Activated CD8-positive, alpha-beta T cell treated with anti-CD3 and anti-CD28 coated beads, Interleukin-2, amount 10 ng/mL, durations not matched to agents 7 days and 5 days (primary cell): ENCODE measurements around the gene PLEKHG2. TPM values are rescaled to one million over a fixed set of nuclear protein-coding genes. Genes with fewer than 3 reads are reported as not detected.

Source experiments
- ATAC-seq: fragments of 150-1000 bp; cut with Tn5 transposase; one replicate; pipeline ENCODE4 v1.10.0; 2021; ENCODE audit warnings: moderate library complexity
- CTCF ChIA-PET: fragments of 350-600 bp; sonication (Branson Sonifier 250); formaldehyde crosslinking; loops from one replicate; lab custom pipeline; 2021; ENCODE audit warnings: antibody characterized with exemption; lab: Charles Lee
- POLR2A ChIA-PET: fragments of 350-600 bp; sonication (Branson Sonifier 250); formaldehyde crosslinking; loops from one replicate; lab custom pipeline; 2021; ENCODE audit warnings: antibody characterized with exemption; lab: Charles Lee
- DNase-seq: peaks from one replicate; pipeline ENCODE4 v3.0.0-alpha.2; 2020
- H3K27ac Mint-ChIP-seq: one replicate; pipeline ENCODE4 v1.8.0; 2021; ENCODE audit warnings: mild to moderate bottlenecking, mixed read lengths
- H3K27me3 Mint-ChIP-seq: one replicate; pipeline ENCODE4 v1.8.0; 2021; ENCODE audit warnings: low read depth, mixed read lengths
- H3K36me3 Mint-ChIP-seq: one replicate; pipeline ENCODE4 v1.8.0; 2021; ENCODE audit warnings: low read depth, mixed read lengths
- H3K4me1 Mint-ChIP-seq: one replicate; pipeline ENCODE4 v1.8.0; 2021; ENCODE audit warnings: low read depth, mixed read lengths
- H3K4me3 Mint-ChIP-seq: one replicate; pipeline ENCODE4 v1.8.0; 2021; ENCODE audit warnings: mild to moderate bottlenecking, mixed read lengths
- H3K9me3 Mint-ChIP-seq: one replicate; pipeline ENCODE4 v1.8.0; 2022; ENCODE audit warnings: mixed read lengths; ENCODE audit not compliant: insufficient read depth
- total RNA-seq, 2 experiments: library from RNA; stranded (reverse); gene quantifications; one replicate each; pipeline ENCODE4 v1.2.3, GENCODE V29; 2021

Gene PLEKHG2
- total RNA-seq, 2 experiments from 2014 or later = 64.4 to 68.5 TPM

DNA sequence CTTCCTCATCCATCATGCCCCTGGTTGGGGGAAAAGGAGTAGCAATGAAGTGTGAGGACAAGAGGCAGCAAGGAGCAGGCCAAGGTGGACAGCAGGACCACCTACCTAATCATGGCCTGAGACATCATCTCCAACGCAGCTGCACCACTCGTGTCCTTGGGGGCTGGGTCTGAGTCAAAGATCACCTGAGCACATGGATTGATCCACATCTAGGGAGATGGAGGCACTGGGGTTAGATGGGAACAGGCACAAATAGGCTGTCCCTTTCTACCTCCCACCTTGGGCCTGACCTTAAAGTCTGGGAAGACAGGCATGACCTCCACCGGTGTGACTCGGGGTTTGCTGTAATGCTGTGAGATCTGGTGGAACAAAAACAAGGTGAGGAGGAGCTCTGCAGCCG is 23.8 kb upstream of the PLEKHG2 start:
- Mint-ChIP-seq H3K27me3 (no peaks in the 10 kb centered on the region), H3K27ac (peak overlapping the region; percentile 34), H3K4me3 (no peak overlapping the region), H3K9me3 (no peaks in the 10 kb centered on the region), H3K36me3 (peaks cover 52% of the 10 kb centered on the region), H3K4me1 (peaks cover 44% of the 10 kb centered on the region)
- DNase-seq = no peak
- POLR2A ChIA-PET = interaction anchor here (1.2 kb wide), 1 partner anchor 47 kb away, joined by 4 read pairs; the partner anchor contains the start of gene RPS16
- ATAC-seq = no peak
- CTCF ChIA-PET = no interaction called here

DNA sequence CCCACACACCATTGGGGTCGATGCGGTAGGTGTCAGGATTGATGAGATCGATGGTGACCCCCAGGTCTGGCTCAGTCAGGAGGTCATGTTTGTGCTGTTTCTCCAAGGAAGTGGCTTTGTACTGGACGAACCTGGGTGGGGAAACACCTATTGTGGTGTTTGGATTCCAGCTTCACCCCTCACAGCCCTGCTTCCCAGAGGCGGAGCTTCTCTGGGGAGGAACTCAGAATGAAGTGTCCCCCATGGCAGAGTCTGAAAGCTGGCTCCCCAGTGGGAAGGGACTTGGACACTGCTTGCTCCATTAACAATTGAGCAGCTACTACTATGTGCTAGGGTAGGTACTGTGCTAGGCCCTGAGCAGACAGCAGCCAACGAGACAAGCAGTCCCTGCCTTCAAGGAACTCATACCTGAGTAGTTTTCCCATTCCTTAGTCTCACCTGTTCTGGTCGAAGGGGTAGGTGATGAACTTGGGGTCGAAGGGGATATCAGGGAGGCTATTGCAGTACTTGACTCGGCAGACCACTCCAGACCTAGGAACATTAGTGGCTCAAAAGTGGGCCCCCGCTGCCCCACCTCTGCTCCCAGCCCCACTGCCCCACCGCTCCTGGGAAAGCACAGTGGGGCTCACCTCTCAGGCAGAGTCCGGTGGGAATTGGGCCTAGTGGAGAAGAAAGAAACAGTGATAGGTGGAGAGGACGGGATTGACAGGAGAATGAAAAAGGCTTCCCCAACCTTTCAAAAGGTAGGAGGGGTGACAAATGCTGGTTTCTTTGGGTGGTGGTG is 22.6 kb upstream of the PLEKHG2 start:
- DNase-seq (no peak), ATAC-seq (no peak)
- Mint-ChIP-seq H3K9me3 (no peaks in the 10 kb centered on the region), H3K36me3 (peaks cover 56% of the 10 kb centered on the region), H3K27ac (peak overlapping the region; percentile 100), H3K4me3 (peak overlapping the region; percentile 95), H3K27me3 (no peaks in the 10 kb centered on the region), H3K4me1 (peaks cover 46% of the 10 kb centered on the region)
- POLR2A ChIA-PET = interaction anchor here (1.0 kb wide), 2 partner anchors 44 to 144 kb away, joined by 3 read pairs; no protein-coding TSS in a partner anchor
- CTCF ChIA-PET = interaction anchor here (1.4 to 2.4 kb wide), 2 partner anchors 12 to 23 kb away, joined by 5 to 8 read pairs; partner anchors contain the start of gene PLEKHG2

DNA sequence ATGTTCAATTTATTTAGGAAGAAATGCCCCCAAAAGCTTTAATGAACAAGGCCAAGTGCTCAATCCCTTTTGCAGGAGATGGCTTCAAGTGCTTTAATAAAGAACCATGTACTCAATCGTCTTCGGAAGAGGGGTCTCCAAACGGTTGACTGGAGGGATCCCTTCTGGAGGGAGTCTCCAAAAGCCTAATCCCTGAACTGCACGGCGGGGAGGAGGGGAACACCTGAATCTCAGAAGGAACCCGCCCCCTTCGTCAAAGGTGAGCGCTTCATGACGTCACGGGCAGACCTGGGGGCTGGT is 22.1 kb upstream of the PLEKHG2 start:
- peaks cover 49% of the 10 kb centered on the region for H3K4me1 Mint-ChIP-seq
- ChIA-PET POLR2A (interaction anchor here (1.0 to 2.2 kb wide), 10 partner anchors 11 to 144 kb away, joined by 3 to 39 read pairs (median 12); partner anchors contain the start of genes GMFG, PLEKHG2, RPS16 and SAMD4B), CTCF (interaction anchor here (1.0 to 2.7 kb wide), 8 partner anchors 11 to 179 kb away, joined by 3 to 38 read pairs (median 6); partner anchors contain the start of genes PLEKHG2, RPS16, SAMD4B and ZFP36)
- H3K27ac Mint-ChIP-seq = peak overlapping the region; percentile 100
- H3K36me3 Mint-ChIP-seq = peaks cover 59% of the 10 kb centered on the region
- no peaks in the 10 kb centered on the region for H3K27me3 Mint-ChIP-seq
- DNase-seq (peak; percentile 86), ATAC-seq (no peak)
- no peaks in the 10 kb centered on the region for H3K9me3 Mint-ChIP-seq
- peak overlapping the region; percentile 95 for H3K4me3 Mint-ChIP-seq

DNA sequence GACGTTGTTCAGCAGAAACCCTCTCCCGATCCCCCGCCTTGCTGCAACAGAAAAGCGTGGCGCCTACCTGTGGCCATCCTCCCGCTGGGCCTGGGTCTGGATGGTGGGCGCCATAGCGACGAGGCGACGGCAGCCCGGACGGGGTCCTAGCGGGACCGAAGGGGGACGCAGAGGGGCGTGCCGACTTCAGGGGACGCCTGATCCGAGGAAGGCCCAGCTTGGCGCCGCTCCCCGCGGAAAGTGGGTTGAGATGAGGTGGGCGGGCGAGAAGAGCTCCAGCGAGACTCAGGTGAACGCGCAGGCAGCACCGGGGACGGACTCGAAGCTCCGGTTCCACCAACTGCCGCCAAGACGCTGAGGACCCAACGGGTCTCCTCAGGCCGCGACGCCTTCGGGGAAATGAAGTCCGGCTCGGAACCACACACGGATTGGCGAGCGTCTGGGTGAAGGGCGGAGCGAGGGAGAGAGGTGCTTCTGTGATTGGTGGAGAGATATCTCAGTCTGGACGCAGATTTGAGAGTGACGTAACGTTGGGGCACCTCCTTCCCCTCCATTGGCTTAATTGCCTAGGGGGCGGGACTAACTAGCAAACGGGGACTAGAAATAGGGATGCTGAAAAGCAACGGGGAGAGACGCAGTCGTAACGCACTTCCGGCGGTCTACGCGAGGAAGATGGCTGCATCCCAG is 21.6 kb upstream of the PLEKHG2 start, which contains the start of the genes MED29 and PAF1:
Gene MED29, plus strand, starts transcription at position 628 of the 687 bp plus-strand sequence. Its CDS starts 45 bp downstream, at position 673.
Gene PAF1, minus strand, starts transcription at position 356 of the 687 bp plus-strand sequence. Its CDS starts 242 bp downstream, at position 114.
- Mint-ChIP-seq H3K4me1 (peaks cover 45% of the 10 kb centered on the region), H3K27me3 (no peaks in the 10 kb centered on the region), H3K27ac (peak within 1 kb of the TSS; percentile 100), H3K9me3 (no peaks in the 10 kb centered on the region), H3K36me3 (peaks cover 57% of the 10 kb centered on the region), H3K4me3 (peak within 1 kb of the TSS; percentile 95)
- ATAC-seq = peak; percentile 95
- DNase-seq = peak; percentile 99
- ChIA-PET POLR2A (interaction anchor here (0.6 to 2.2 kb wide), 19 partner anchors 11 to 265 kb away, joined by 3 to 39 read pairs (median 4); partner anchors contain the start of genes GMFG, PAK4, PLEKHG2 and RPS16), CTCF (interaction anchor here (0.6 to 2.7 kb wide), 11 partner anchors 9 to 269 kb away, joined by 3 to 38 read pairs (median 4); partner anchors contain the start of genes GMFG, PLEKHG2, RPS16 and SAMD4B)

DNA sequence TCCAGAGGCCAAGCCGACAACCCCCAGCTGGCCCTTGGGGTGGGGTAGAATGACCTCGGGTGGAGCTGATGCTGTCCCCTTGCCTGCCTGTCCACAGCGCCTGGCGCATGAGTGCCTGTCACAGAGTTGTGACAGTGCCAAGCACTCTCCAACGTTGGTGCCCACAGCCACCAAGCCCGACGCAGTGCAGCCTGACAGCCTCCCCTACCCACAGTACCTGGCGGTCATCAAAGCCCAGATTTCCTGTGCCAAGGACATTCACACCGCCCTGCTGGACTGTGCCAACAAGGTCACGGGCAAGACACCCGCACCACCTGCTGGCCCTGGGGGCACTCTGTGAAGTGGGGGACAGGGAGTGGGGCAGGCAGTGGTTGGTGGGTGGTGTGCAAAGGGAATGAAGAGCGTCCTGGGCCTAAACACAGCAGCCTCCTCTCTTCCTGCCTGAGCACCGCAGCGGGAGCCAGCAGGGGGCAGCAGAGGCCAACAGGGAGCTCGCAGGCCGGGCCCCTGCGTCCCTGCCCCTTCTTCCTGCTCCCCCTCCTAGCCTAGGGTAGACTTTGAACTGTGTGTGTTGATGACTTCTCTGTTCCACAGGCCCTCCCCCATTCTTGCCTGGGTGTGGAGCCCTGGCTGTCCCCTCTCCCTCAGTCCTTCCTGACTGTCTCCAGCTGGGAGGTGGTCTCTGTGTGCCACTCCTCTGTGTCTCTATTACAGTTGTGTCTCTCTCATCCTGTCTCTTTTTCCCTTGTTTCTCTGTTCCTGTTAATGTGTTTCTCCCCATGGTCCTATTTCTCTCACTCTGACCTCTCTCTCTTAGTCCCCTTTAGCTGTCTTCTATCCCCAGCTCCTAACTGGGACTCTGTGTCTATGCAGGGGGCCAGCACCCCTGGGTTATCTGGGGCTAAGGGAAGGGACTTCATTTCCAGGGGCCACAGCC is 14.8 kb upstream of the PLEKHG2 start:
- Mint-ChIP-seq H3K9me3 (no peaks in the 10 kb centered on the region), H3K4me3 (peak overlapping the region; percentile 2), H3K4me1 (peaks cover 70% of the 10 kb centered on the region), H3K27me3 (no peaks in the 10 kb centered on the region), H3K27ac (peak overlapping the region; percentile 82), H3K36me3 (peaks cover 30% of the 10 kb centered on the region)
- CTCF ChIA-PET = interaction anchor here (0.7 to 3.8 kb wide), 14 partner anchors 10 to 287 kb away, joined by 3 to 145 read pairs (median 4); partner anchors contain the start of genes EID2B, PLEKHG2, RPS16 and SAMD4B
- ATAC-seq = peak; percentile 70
- POLR2A ChIA-PET = interaction anchor here (0.6 to 6.4 kb wide), 7 partner anchors 10 to 585 kb away, joined by 3 to 100 read pairs (median 7); partner anchors contain the start of genes GMFG, LGALS4, PLEKHG2 and RPS16
- peak; percentile 95 for DNase-seq

DNA sequence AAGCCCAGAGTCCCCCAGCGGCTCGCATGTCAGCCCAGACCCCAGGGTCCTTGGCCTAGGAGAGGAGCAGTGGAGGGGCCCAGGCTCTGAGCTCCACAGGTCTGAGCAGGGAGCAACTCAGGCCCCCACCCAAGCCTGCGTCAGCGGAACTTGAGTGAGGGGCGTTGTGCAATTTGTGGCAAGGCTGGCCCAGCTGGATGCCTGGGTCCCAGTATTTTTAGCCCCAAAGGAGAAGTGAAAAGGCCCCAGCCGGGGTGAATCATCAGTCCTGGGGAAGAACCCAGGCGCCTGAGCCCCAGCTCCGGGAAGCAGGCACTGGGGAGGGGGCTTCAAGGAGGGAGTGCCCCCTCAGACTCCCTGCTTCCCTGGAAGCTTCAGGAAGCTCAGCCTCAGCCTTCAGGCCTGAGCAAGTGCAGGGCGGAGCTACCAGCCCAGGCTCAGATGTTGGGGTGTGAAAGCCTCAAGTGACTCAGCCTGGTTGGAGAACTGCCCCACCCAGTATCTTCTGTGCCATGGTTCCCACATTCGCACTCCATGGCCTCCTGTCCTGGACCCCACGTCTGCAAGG is 14.1 kb upstream of the PLEKHG2 start:
- CTCF ChIA-PET = interaction anchor here (0.7 to 3.8 kb wide), 13 partner anchors 9 to 287 kb away, joined by 3 to 145 read pairs (median 5); partner anchors contain the start of genes EID2B, PLEKHG2, RPS16 and SAMD4B
- no peak for ATAC-seq
- Mint-ChIP-seq H3K4me3 (peak overlapping the region; percentile 2), H3K9me3 (no peaks in the 10 kb centered on the region), H3K27ac (peak overlapping the region; percentile 82), H3K27me3 (no peaks in the 10 kb centered on the region), H3K4me1 (peaks cover 73% of the 10 kb centered on the region), H3K36me3 (peaks cover 28% of the 10 kb centered on the region)
- DNase-seq = peak; percentile 69
- POLR2A ChIA-PET = interaction anchor here (1.0 to 6.4 kb wide), 5 partner anchors 10 to 141 kb away, joined by 3 to 100 read pairs (median 18); partner anchors contain the start of genes GMFG, PLEKHG2, RPS16 and ZFP36

DNA sequence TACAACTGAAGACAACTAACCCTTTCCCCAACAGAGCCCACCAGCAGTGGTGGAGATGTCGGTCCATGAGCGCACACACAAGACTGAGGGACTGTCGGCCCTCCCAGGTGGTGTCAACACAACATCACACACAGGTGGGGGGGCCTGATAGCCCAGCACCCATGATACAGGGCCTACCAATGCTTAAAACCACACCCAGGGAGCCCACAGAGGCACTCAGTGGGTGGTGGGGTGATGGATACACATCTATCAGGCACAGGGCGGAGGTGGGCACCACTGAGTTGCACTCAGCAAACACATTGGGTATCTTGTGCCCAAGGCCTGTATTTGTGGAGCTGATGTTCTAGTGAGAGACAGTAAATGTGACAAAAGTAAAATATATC is 12.8 kb upstream of the PLEKHG2 start:
- Mint-ChIP-seq H3K4me3 (peak overlapping the region; percentile 8), H3K9me3 (no peaks in the 10 kb centered on the region), H3K36me3 (peaks cover 22% of the 10 kb centered on the region), H3K27ac (peak overlapping the region; percentile 12), H3K27me3 (no peaks in the 10 kb centered on the region), H3K4me1 (peaks cover 78% of the 10 kb centered on the region)
- ATAC-seq (no peak), DNase-seq (no peak)
- CTCF ChIA-PET = interaction anchor here (1.8 to 3.9 kb wide), 2 partner anchors 9 to 12 kb away, joined by 3 to 64 read pairs; partner anchors contain the start of genes MED29, PAF1 and PLEKHG2
- POLR2A ChIA-PET = interaction anchor here (5.4 to 6.4 kb wide), 2 partner anchors 8 to 12 kb away, joined by 93 to 100 read pairs; partner anchors contain the start of genes PLEKHG2 and ZFP36

DNA sequence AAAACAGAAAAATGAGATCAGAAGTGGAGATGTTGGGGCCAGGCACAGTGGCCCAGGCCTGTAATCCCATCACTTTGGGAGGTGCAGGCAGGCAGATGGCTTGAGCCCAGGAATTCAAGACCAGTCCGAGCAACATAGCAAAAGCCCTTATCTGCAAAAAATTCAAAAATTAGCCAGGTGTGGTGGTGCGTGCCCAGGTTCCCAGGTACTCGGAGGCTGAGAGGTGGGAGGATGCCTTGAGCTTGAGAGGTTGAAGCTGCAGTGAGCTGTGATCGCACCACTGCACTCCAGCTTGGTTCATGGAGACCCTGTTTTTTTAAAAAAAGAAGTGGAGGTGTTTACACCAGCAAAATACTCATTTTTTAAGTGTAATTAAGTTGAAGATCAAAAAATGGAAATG is 12.4 kb upstream of the PLEKHG2 start:
- Mint-ChIP-seq H3K4me3 (no peak overlapping the region), H3K4me1 (peaks cover 81% of the 10 kb centered on the region), H3K9me3 (no peaks in the 10 kb centered on the region), H3K27me3 (no peaks in the 10 kb centered on the region), H3K36me3 (peaks cover 19% of the 10 kb centered on the region), H3K27ac (peak overlapping the region; percentile 12)
- ChIA-PET CTCF (interaction anchor here (0.6 to 3.9 kb wide), 4 partner anchors 9 to 51 kb away, joined by 3 to 64 read pairs (median 3); partner anchors contain the start of genes MED29, PAF1 and PLEKHG2), POLR2A (interaction anchor here (5.4 to 6.4 kb wide), 2 partner anchors 8 to 12 kb away, joined by 93 to 100 read pairs; partner anchors contain the start of genes PLEKHG2 and ZFP36)
- ATAC-seq = no peak
- no peak for DNase-seq

DNA sequence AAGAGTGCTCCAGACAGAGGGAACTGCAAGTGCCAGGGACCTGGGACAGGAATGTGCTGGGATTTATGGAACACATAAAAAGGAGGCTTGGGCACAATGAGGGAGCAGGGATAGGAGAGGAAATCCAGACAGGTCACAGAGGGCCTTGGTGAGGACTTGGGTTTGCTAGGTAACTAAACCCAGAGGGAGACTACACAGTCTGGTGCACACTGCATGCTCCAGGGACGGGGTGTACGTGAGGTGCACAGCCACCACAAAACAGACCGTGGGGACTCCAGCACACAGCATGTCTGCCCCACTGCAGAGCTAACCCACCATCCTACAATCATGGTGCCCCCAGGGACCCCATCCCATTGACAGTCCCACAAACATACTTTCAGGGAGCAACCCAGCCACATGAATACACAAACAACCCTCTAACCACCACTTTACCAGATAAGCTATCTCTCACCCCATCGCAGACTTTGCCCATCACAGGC is 11.4 kb upstream of the PLEKHG2 start:
- Mint-ChIP-seq H3K4me1 (peaks cover 88% of the 10 kb centered on the region), H3K9me3 (no peaks in the 10 kb centered on the region), H3K4me3 (peak overlapping the region; percentile 75), H3K27me3 (no peaks in the 10 kb centered on the region), H3K36me3 (peaks cover 12% of the 10 kb centered on the region), H3K27ac (peak overlapping the region; percentile 90)
- DNase-seq = no peak
- ChIA-PET CTCF (interaction anchor here (0.7 to 3.9 kb wide), 8 partner anchors 10 to 349 kb away, joined by 3 to 64 read pairs (median 3); partner anchors contain the start of genes MED29, PAF1, PLEKHG2 and RPS16), POLR2A (interaction anchor here (1.0 to 6.4 kb wide), 6 partner anchors 7 to 66 kb away, joined by 5 to 100 read pairs (median 16); partner anchors contain the start of genes GMFG, MED29, PAF1 and PLEKHG2)
- peak; percentile 22 for ATAC-seq
